Omental fat pad (tissue), 4 donors: Measurements from ENCODE around the gene IDH3G. TPM values are rescaled to one million over a fixed set of nuclear protein-coding genes. Genes with fewer than 3 reads are reported as not detected.

Experiments used
- ATAC-seq: fragments of 150-250 bp; one replicate; pipeline ENCODE4 v1.9.1; 2016; ENCODE audit warnings: mild to moderate bottlenecking, moderate library complexity; ENCODE audit not compliant: low FRiP score
- DNase-seq: peaks from one replicate; pipeline ENCODE4 v3.0.0-alpha.2; 2019; ENCODE audit warnings: low spot score
- CTCF ChIP-seq, 3 donors: fragments of 450-650 bp; IDR thresholded peaks; one replicate each; pipeline ENCODE4 v1.5.1; 2016 to 2017; ENCODE audit warnings: antibody characterized with exemption in 3 of 3, mild to moderate bottlenecking in 3 of 3, moderate library complexity in 2 of 3
- total RNA-seq, 4 donors: library from RNA; depleted of rRNA; stranded (reverse); fragments of >200 nt; gene quantifications; one replicate each; pipeline ENCODE4 v1.1.0, GENCODE V29; 2016

The IDH3G gene
- total RNA-seq, 4 donors from 2014 or later: 71.9 to 119 (median 89.7) TPM

GRCh38 chrX:153789654-153790053, 4.5 kb downstream of the IDH3G start:
- ATAC-seq: no peak
- TF ChIP-seq CTCF (IDR thresholded peaks at IDR 0.05): no peak
- DNase-seq: no peak

GRCh38 chrX:153786669-153787068, 7.5 kb downstream of the IDH3G start:
- ATAC-seq (no peak), DNase-seq (no peak)
- no peak for TF ChIP-seq CTCF (IDR thresholded peaks at IDR 0.05)

- TF ChIP-seq CTCF (IDR thresholded peaks at IDR 0.05): no peak
- ATAC-seq (no peak), DNase-seq (no peak)
These were observed 9.7 kb downstream of the IDH3G start for GRCh38 chrX:153784325-153784967.

GRCh38 chrX:153783378-153784013, 10.7 kb downstream of the IDH3G start:
- ATAC-seq: no peak
- TF ChIP-seq CTCF (IDR thresholded peaks at IDR 0.05): no peak
- no peak for DNase-seq

- DNase-seq: no peak
- TF ChIP-seq CTCF (IDR thresholded peaks at IDR 0.05): no peak
- no peak for ATAC-seq
These were observed 11.3 kb downstream of the IDH3G start for GRCh38 chrX:153782871-153783270.

- no peak for TF ChIP-seq CTCF (IDR thresholded peaks at IDR 0.05)
- no peak for ATAC-seq
- no peak for DNase-seq
These were observed 11.9 kb downstream of the IDH3G start for GRCh38 chrX:153782313-153782712.
